GM21786 (cell line): ENCODE data around the gene CCDC158.
"Not testable (repeated sequence)": the region's sequence is repeated elsewhere in the genome, so short reads cannot be mapped to it uniquely, and the experiment has no call there.

ENCODE experiments used
- ATAC-seq: cut with Tn5 transposase; IDR thresholded peaks from one replicate; pipeline ENCODE4 v1.9.1; 2021; ENCODE audit not compliant: unreplicated experiment

The CCDC158 gene

GRCh38 chr4:76420762-76421581, at the start of gene CCDC158:
Gene CCDC158 (minus strand): TSS chr4:76421141. CDS start chr4:76403207, 17,934 bp downstream.
- ATAC-seq, result no peak

- no peak for ATAC-seq
These were observed 49.6 kb upstream of the CCDC158 start for GRCh38 chr4:76470532-76470931.

- no peak for ATAC-seq
These were observed 49.1 kb upstream of the CCDC158 start for GRCh38 chr4:76470064-76470463.

DNA sequence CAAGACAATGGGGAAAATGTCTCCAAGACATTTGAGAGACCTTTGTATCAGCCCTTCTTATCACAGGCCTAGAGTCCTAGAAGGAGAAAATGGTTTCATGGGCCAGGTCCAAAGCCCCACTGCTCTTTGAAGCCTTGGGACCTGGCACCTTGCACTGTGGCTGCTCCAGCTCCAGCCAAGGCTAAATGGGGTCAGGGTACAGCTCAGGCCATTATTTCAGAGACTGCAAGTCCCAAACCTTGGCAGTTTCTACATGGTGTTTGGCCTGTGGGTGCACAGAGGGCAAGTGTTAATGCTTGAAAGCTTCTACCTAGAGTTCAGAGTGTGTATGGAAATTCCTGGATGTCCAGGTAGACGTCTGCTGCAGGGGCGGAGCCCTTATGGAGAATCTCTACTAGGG, 42.6 kb upstream of the CCDC158 start:
- ATAC-seq, result no peak

DNA sequence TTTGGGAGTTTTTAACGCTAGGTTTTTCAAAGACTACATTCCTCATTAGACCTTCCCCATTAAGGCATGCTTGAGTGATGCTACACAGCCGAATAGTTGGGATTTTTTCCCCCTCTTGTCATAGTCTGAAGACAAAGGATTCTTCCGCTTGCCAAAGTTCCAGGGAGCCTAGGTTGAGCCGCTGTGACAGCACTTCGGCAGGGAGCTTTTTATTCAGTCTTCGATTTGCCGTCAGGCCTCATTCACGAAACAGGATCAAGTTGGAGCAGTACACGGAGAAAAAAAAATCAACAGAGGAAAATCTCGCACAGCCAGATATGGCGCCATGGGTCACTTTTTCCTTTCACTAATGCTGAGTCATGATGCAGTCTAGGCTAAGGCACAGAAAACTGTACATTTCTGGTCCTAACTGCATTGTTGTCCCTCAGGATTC, 38.4 kb upstream of the CCDC158 start:
- no peak for ATAC-seq

DNA sequence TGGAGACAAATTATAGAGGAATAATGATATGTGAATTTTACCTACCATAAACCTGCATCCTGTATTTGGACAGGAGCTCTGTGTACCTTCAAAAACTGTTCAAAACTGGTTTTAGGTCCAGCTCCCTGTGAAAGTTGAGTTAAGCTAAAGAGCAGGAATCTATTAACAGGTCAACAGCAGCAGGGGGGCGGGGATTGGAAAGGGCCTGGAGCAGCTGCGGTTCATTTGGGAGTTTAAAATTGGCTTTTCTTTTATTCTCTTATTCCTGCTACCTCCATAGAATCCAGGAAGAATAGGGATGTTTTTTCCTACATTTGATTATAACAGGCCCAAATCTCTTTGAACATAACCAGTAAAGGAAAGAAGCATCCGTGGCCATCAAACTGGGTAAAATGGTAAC, 37.9 kb upstream of the CCDC158 start:
- no peak for ATAC-seq

DNA sequence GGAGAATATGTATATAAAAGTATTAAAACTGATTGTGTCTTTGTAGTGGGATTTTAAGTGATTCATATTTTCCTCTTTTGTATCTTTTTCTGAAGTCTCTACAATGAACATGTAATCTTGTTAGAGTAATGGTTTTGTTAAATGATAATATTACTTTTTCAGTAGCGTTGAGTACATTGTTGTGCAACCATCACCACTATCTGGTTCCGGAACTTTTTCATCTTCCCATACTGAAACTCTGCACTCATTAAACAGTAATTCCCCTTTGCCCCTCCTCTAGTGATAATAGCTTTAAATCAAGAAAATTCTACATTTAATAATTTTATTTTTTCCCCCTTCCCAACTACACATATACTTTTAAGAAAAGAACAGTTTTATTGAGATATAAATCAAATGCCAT, 37.4 kb upstream of the CCDC158 start:
- ATAC-seq, result no peak

- ATAC-seq, result no peak
These were observed 36.9 kb upstream of the CCDC158 start for GRCh38 chr4:76457885-76458284.

- ATAC-seq, result not testable (repeated sequence)
These were observed 33.1 kb upstream of the CCDC158 start for GRCh38 chr4:76454073-76454472.

DNA sequence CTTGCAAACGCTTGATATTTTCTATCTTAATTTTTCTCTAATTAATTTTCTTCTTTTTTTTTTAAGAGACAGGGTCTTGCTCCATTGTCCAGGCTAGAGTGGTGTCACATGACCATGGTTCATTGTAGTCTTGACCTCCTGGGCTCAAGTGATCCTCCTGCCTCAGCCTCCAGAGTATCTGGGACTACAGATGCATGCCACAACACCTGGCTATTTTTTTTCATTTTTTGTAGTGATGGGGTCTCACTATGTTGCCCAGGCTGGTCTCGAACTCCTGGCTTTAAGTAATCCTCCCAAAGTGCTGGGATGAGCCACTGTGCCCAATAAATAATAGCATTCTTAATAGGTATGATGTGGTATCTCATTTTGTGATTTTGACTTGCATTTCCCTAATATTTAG, 32.3 kb upstream of the CCDC158 start:
- ATAC-seq, result no peak

DNA sequence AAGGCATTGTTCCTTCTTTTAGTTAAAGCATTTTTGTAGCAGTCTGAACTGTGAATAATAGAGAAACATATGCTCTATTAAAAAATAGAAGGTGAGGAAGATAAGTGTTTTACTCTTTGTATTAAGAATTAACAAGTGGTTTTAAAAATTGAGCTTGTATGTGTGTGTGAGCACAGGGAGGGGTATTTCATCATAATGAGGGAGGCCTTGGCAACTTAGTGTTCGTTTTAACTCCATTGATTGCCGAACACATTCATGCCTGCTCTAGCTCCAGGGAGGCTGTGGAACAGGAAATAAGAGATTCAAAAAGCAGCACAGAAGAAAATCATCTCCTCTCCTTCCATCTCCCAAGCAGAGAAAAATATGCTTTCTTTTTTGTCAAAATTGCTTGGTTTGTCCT, 28.9 kb upstream of the CCDC158 start:
- no peak for ATAC-seq

- no peak for ATAC-seq
These were observed 28.4 kb upstream of the CCDC158 start for GRCh38 chr4:76449362-76449767.

- ATAC-seq, result no peak
These were observed 27.3 kb upstream of the CCDC158 start for GRCh38 chr4:76448211-76448610.

GRCh38 chr4:76447393-76447851, 26.5 kb upstream of the CCDC158 start:
- no peak for ATAC-seq

- no peak for ATAC-seq
These were observed 25.0 kb upstream of the CCDC158 start for GRCh38 chr4:76445911-76446310.

GRCh38 chr4:76443376-76443775, 22.4 kb upstream of the CCDC158 start:
- no peak for ATAC-seq

DNA sequence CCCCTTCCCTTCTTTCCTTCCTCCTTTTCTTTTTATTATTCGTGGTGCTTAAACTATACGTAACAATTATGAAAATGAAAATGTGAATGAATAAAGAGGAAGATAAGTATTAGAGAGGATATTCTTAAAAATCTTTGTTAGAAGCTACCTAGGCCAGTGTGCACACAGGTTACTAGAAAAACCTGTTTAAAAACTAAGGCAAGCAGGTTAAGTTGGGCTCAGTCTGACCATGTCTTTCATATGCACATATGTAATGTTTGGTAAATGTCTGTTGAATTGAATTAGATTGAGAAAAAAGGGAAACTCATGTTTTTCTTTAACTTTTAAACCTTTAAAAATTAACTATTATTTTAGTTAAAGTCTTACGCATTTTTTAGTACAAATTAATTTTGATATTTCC, 21.9 kb upstream of the CCDC158 start:
- no peak for ATAC-seq

GRCh38 chr4:76441881-76442280, 20.9 kb upstream of the CCDC158 start:
- no peak for ATAC-seq

DNA sequence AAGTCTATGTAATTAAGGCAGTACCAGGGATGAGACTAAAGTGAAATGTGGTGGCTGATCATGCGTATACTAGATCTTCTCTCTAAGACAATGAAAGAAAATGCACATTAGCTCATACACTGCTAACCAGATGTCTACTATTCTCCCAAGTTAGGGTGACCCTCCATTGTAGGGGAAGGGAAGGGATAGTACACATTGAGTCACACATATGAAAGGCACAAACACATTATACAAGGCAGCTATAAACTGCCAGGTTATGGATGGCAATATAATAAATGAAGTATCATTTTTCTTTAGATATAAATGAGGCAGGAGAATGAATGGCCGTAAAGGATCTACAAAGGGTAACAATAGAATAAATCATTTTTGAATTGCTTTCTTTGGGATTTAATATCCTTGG, 18.6 kb upstream of the CCDC158 start:
- no peak for ATAC-seq

DNA sequence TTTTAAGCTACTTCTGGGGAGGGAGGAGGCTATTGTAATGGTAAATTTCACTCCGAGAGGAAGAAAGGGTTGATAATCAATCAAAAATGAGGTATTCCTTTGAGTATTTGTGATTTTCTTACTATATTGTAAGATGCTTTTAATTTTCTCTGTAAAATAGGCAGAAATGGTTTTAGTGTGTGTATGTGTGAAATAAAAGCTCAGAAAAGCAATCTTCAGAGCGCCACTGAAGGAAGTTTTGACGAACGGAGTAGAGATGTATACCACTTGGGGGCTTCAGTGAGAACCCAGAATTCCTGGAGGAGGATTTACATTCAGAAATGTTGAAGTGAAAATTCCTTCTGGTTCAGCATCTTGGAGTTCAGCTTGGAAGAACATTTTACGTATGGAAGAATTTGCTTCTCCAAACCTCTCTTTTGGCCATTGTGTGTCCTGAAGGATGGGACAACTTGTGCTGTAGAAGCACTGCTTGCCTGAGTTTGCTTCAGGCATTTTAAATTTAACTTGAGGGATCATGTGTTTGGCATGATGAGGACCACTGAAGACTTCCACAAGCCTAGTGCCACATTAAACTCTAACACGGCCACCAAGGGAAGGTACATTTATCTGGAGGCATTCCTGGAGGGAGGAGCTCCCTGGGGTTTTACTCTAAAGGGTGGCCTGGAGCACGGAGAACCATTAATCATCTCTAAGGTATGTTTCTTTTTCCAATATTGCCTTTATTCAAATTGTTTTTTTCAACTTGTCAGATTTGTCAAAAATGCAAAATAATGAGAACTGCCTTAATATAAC, 14.8 kb upstream of the CCDC158 start:
- no peak for ATAC-seq

DNA sequence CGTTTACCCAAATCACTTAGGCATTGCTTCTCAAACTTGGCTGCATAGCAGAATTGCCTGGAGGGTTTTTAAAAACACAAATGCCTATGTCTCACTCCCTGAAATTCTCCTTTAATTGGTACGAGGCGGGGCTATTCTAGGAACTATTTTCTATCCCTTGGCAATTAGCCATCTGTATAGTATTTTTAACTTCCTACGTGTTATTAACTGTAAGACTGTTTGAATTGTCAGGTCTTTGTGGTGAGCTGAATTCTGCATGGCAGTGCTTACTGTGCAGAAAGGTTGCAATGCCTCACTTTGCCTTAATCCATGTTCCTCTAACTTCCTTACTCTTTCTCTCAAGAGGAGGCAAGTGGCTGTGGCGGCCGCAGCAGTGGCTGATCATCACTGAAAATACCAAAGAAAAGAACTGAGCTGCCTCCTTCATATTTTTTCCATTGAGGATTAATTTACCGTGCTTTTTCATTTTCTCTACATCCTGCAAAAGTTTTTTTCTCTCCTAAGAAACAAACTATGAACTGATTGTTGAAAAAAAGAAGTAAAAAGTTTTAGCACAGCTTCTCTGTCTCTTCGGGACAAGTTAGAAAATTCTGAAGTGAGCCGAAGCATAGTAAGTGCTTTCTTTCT, 14.1 kb upstream of the CCDC158 start, which contains the start of gene SHROOM3:
Gene SHROOM3 (plus strand): TSS at position 329 of the 627 bp plus-strand sequence. CDS start 824 bp downstream, outside the sequence.
- no peak for ATAC-seq
